IMR-90 (cell line): Measurements from ENCODE around the gene ARHGAP24. TPM values are rescaled to one million over a fixed set of nuclear protein-coding genes. Genes with fewer than 3 reads are reported as not detected.
A peak's percentile ranks its signal among the peaks of the same experiment; 100 is the strongest.

Experiments
- ATAC-seq: fragments of 200-7000 bp; cut with Tn5 transposase; 2 replicates; pipeline ENCODE4 v1.9.1; 2020; ENCODE audit warnings: low read depth, mild to moderate bottlenecking, moderate library complexity
- BruUV-seq: library from RNA; stranded (reverse); fragments of 400-500 nt; replicated peaks from 2 replicates; lab custom pipeline; 2021; lab: Mats Ljungman, UMichigan
- CTCF ChIA-PET: fragments of 300-600 bp; formaldehyde crosslinking; extraction: SDS; loops from one replicate; lab custom pipeline; 2021; ENCODE audit warnings: antibody characterized with exemption; lab: Yijun Ruan, JAX
- POLR2A ChIA-PET: fragments of 300-600 bp; sonication (Branson Sonifier 250); formaldehyde crosslinking; loops from one replicate; lab custom pipeline; 2022; ENCODE audit warnings: antibody characterized with exemption; ENCODE audit not compliant: unreplicated experiment; lab: Charles Lee
- DNase-seq: peaks from one replicate; pipeline ENCODE4 v3.0.0; 2013
- H2AFZ ChIP-seq: replicated peaks from 2 replicates; pipeline ENCODE3; 2013; ENCODE audit warnings: low read length, mild to moderate bottlenecking; ENCODE audit not compliant: poor library complexity
- H2AK5ac ChIP-seq: 2 replicates; pipeline ENCODE4 v1.6.1; 2013; ENCODE audit warnings: low read depth, low read length, inconsistent platforms
- H2AK9ac ChIP-seq: replicated peaks from 2 replicates; pipeline ENCODE3; 2013; ENCODE audit warnings: mild to moderate bottlenecking, low read depth, low read length, moderate library complexity; ENCODE audit not compliant: poor library complexity
- H2BK120ac ChIP-seq: 2 replicates; pipeline ENCODE4 v1.6.1; 2013; ENCODE audit warnings: low read depth, low read length, inconsistent platforms
- H2BK15ac ChIP-seq: 3 replicates; pipeline ENCODE4 v1.6.1; 2013; ENCODE audit warnings: low read depth, low read length, inconsistent platforms
- H2BK20ac ChIP-seq: 2 replicates; pipeline ENCODE4 v1.6.1; 2013; ENCODE audit warnings: low read depth, mild to moderate bottlenecking, inconsistent platforms, low read length, moderate library complexity
- H2BK5ac ChIP-seq: 2 replicates; pipeline ENCODE4 v1.6.1; 2013; ENCODE audit warnings: mild to moderate bottlenecking, low read depth, low read length, inconsistent platforms; ENCODE audit not compliant: poor library complexity, severe bottlenecking
- H3K14ac ChIP-seq: replicated peaks from 2 replicates; pipeline ENCODE4 v1.6.1; 2013; ENCODE audit warnings: low read depth, low read length, inconsistent platforms
- H3K18ac ChIP-seq: 2 replicates; pipeline ENCODE4 v1.6.1; 2013; ENCODE audit warnings: low read depth, low read length, control low read depth
- H3K23ac ChIP-seq: 2 replicates; pipeline ENCODE4 v1.6.1; 2013; ENCODE audit warnings: low read depth, low read length, inconsistent platforms
- H3K27ac ChIP-seq: 2 replicates; pipeline ENCODE4 v1.5.1; 2013; ENCODE audit warnings: mild to moderate bottlenecking, control low read depth, low read length; ENCODE audit not compliant: insufficient read depth
- H3K27me3 ChIP-seq: 2 replicates; pipeline ENCODE4 v1.6.1; 2013; ENCODE audit warnings: low read length; ENCODE audit not compliant: control insufficient read depth, insufficient read depth
- H3K36me3 ChIP-seq: 2 replicates; pipeline ENCODE4 v1.6.1; 2013; ENCODE audit warnings: low read length, mixed read lengths; ENCODE audit not compliant: control insufficient read depth, insufficient read depth
- H3K4ac ChIP-seq: 2 replicates; pipeline ENCODE4 v1.6.1; 2013; ENCODE audit warnings: low read depth, low read length, inconsistent platforms
- H3K4me1 ChIP-seq: 2 replicates; pipeline ENCODE4 v1.6.1; 2013; ENCODE audit warnings: low read length, mixed read lengths; ENCODE audit not compliant: control insufficient read depth, insufficient read depth
- H3K4me2 ChIP-seq: 2 replicates; pipeline ENCODE4 v1.6.1; 2013; ENCODE audit warnings: low read depth, mild to moderate bottlenecking, control low read depth, low read length, moderate library complexity
- H3K4me3 ChIP-seq: 2 replicates; pipeline ENCODE4 v1.5.1; 2013; ENCODE audit warnings: low read depth, mild to moderate bottlenecking, control low read depth, low read length, moderate library complexity; ENCODE audit not compliant: insufficient read depth
- H3K56ac ChIP-seq: 2 replicates; pipeline ENCODE4 v1.6.1; 2013; ENCODE audit warnings: low read length, inconsistent platforms; ENCODE audit not compliant: insufficient read depth; ENCODE audit errors: extremely low read depth
- H3K79me1 ChIP-seq, 2 experiments: 2 replicates each; pipeline ENCODE4 v1.6.1; 2013; ENCODE audit warnings: low read length in 2 of 2, inconsistent platforms in 1 of 2, low read depth in 1 of 2
- H3K9ac ChIP-seq: 2 replicates; pipeline ENCODE4 v1.6.1; 2013; ENCODE audit warnings: low read depth, low read length, control low read depth
- H3K9me1 ChIP-seq: 2 replicates; pipeline ENCODE4 v1.6.1; 2013; ENCODE audit warnings: low read length, inconsistent platforms; ENCODE audit not compliant: insufficient read depth
- H3K9me3 ChIP-seq: 2 replicates; pipeline ENCODE4 v1.6.1; 2013; ENCODE audit warnings: low read length; ENCODE audit not compliant: control insufficient read depth, insufficient read depth
- H4K20me1 ChIP-seq: 2 replicates; pipeline ENCODE4 v1.6.1; 2013; ENCODE audit warnings: low read length, inconsistent platforms; ENCODE audit not compliant: insufficient read depth
- H4K5ac ChIP-seq: 2 replicates; pipeline ENCODE4 v1.6.1; 2013; ENCODE audit warnings: mild to moderate bottlenecking, low read depth, low read length, control low read depth
- H4K8ac ChIP-seq, 2 experiments: 2 replicates each; pipeline ENCODE4 v1.6.1; 2013; ENCODE audit warnings: low read depth in 2 of 2, low read length in 2 of 2, control low read depth in 1 of 2, inconsistent platforms in 1 of 2
- H4K91ac ChIP-seq: 2 replicates; pipeline ENCODE4 v1.6.1; 2013; ENCODE audit warnings: low read depth, low read length, inconsistent platforms; ENCODE audit not compliant: insufficient read depth
- BHLHE40 ChIP-seq: fragments of 150-350 bp; IDR thresholded peaks from 2 replicates; pipeline ENCODE4 v1.6.1; 2016; ENCODE audit warnings: mild to moderate bottlenecking, low read depth, low read length
- CTCF ChIP-seq: conservative IDR thresholded peaks from 2 replicates; pipeline ENCODE4 v1.5.1; 2012; ENCODE audit warnings: mild to moderate bottlenecking, low read depth, low read length, improper control_type of control experiment
- MAZ ChIP-seq: IDR thresholded peaks from 2 replicates; pipeline ENCODE4 v1.6.1; 2012; ENCODE audit warnings: low read depth, mild to moderate bottlenecking, low read length, improper control_type of control experiment, moderate library complexity, borderline replicate concordance
- NFE2L2 ChIP-seq: fragments of 150-350 bp; IDR thresholded peaks from 2 replicates; pipeline ENCODE4 v1.6.1; 2016; ENCODE audit warnings: low read depth, mild to moderate bottlenecking, low read length
- POLR2A ChIP-seq: IDR thresholded peaks from 2 replicates; pipeline ENCODE4 v1.6.1; 2012; ENCODE audit warnings: mild to moderate bottlenecking, low read depth, low read length
- SMC3 ChIP-seq: fragments of 150-350 bp; IDR thresholded peaks from 2 replicates; pipeline ENCODE4 v1.6.1; 2016; ENCODE audit warnings: low read depth, mild to moderate bottlenecking, antibody characterized with exemption, low read length, moderate library complexity
- WGBS, 2 experiments: methylation state at CpG; one replicate each; pipeline versions ENCODE4 v1.1.5 to v1.1.7; 2013; ENCODE audit warnings: missing lambda C conversion rate in 2 of 2; ENCODE audit not compliant: insufficient read length in 1 of 2; ENCODE audit errors: extremely low coverage in 2 of 2; 5-methylcytosine and 5-hydroxymethylcytosine counted together
- dilution Hi-C: fragments of 300-500 bp; cut with HindIII; formaldehyde crosslinking; loops from one replicate; pipeline ENCODE4 v1.14.3; 2018; ENCODE audit warnings: low sequenced_read_pairs; ENCODE audit not compliant: unreplicated experiment
- in situ Hi-C: fragments of 300-500 bp; cut with MboI; formaldehyde crosslinking; loops from 3 replicates; pipeline ENCODE4 v1.14.3; 2019; ENCODE audit warnings: low sequenced_read_pairs, inconsistent platforms, mixed read lengths
- intact Hi-C: fragments of 100-400 bp; cut with micrococcal nuclease; formaldehyde crosslinking; loops from 2 replicates; pipeline ENCODE4 v1.10.0; 2022
- polyA plus RNA-seq, 3 experiments: library from polyadenylated mRNA; depleted of rRNA; stranded (reverse); fragments of >200 nt; gene quantifications; 2 replicates each; pipeline ENCODE4 v1.2.3, GENCODE V29; 2012; ENCODE audit warnings: low replicate concordance in 1 of 3
- total RNA-seq: library from RNA; depleted of rRNA; stranded (reverse); fragments of >200 nt; gene quantifications from 2 replicates; pipeline ENCODE4 v1.2.3, GENCODE V29; 2012

The ARHGAP24 gene
- total and polyA plus RNA-seq, 2 of the 4 experiments (the other 2 are of a cell fraction) = 11.9 to 24.0 TPM

GRCh38 chr4:85970535-85970934, 495.6 kb downstream of the ARHGAP24 start:
- 0 out of 2 replicates have a peak overlapping the region, but pooled peaks have one; percentile 0 for H4K91ac ChIP-seq
- H3K14ac ChIP-seq = no peak overlapping the region
- H3K36me3 ChIP-seq = no peaks in the 10 kb centered on the region
- no peak overlapping the region for H3K27ac ChIP-seq
- no peak overlapping the region for H2AFZ ChIP-seq
- H3K56ac ChIP-seq = no peak overlapping the region
- no peak overlapping the region for H2BK5ac ChIP-seq
- no peak overlapping the region for H3K18ac ChIP-seq
- H3K23ac ChIP-seq = no peak overlapping the region
- peaks cover 6% of the 10 kb centered on the region; the same call in 1 of the 2 replicates for H3K4me1 ChIP-seq
- H2BK15ac ChIP-seq = no peak overlapping the region
- ATAC-seq = no peak
- BruUV-seq = no TSS peak
- H3K27me3 ChIP-seq = no peaks in the 10 kb centered on the region
- no peak overlapping the region for H3K9ac ChIP-seq
- H2AK9ac ChIP-seq = no peak overlapping the region
- no peak overlapping the region for H4K5ac ChIP-seq
- no peak overlapping the region for H3K4ac ChIP-seq
- no peaks in the 10 kb centered on the region for H4K20me1 ChIP-seq
- no peak overlapping the region for H2BK20ac ChIP-seq
- CTCF ChIA-PET = no interaction called here
- no CpG with 5 or more reads among the region's 2 CpGs for WGBS, 2 experiments
- in situ Hi-C loops (no loop called here), dilution Hi-C loops (no loop called here), intact Hi-C loops (no loop called here)
- POLR2A ChIA-PET = no interaction called here
- H3K4me2 ChIP-seq = no peak overlapping the region
- no peak overlapping the region for H4K8ac ChIP-seq
- no peak overlapping the region for H2BK120ac ChIP-seq
- no peak for TF ChIP-seq SMC3
- no peak for TF ChIP-seq NFE2L2
- no peak for TF ChIP-seq BHLHE40
- no peak for TF ChIP-seq MAZ
- TF ChIP-seq CTCF = no peak
- TF ChIP-seq POLR2A = no peak
- no peaks in the 10 kb centered on the region; the same call in 1 of the 2 replicates for H3K9me1 ChIP-seq
- H3K9me3 ChIP-seq = no peaks in the 10 kb centered on the region
- peaks cover 8 to 19% of the 10 kb centered on the region in 2 experiments; a peak in 3 of 4 replicates for H3K79me1 ChIP-seq
- H2AK5ac ChIP-seq = no peak overlapping the region
- DNase-seq = no peak
- no peak overlapping the region for H3K4me3 ChIP-seq
